Ramos (cell line): Measurements from ENCODE around the gene DHX8.

Experiments
- in situ Hi-C: fragments of 300-500 bp; cut with MboI; formaldehyde crosslinking; loops from one replicate; pipeline ENCODE4 v1.14.3; 2022; ENCODE audit warnings: low sequenced_read_pairs; ENCODE audit not compliant: unreplicated experiment

Gene DHX8

GRCh38 chr17:43568506-43569082 is 84.8 kb downstream of the DHX8 start:
- in situ Hi-C loops, result no loop called here

GRCh38 chr17:43570518-43570928 is 86.7 kb downstream of the DHX8 start:
- in situ Hi-C loops, result loop anchor here (5.0 kb wide), 1 partner anchor 192 kb away; no protein-coding TSS in a partner anchor

GRCh38 chr17:43572368-43572980 is 88.7 kb downstream of the DHX8 start:
- in situ Hi-C loops, result loop anchor here (5.0 kb wide), 1 partner anchor 190 kb away; no protein-coding TSS in a partner anchor

GRCh38 chr17:43573579-43574321 is 90.0 kb downstream of the DHX8 start:
- in situ Hi-C loops, result loop anchor here (5.0 kb wide), 1 partner anchor 189 kb away; no protein-coding TSS in a partner anchor

- in situ Hi-C loops, result loop anchor here (5.0 kb wide), 1 partner anchor 188 kb away; no protein-coding TSS in a partner anchor
Measured at GRCh38 chr17:43574348-43574747, 90.6 kb downstream of the DHX8 start.

- in situ Hi-C loops, result loop anchor here (5.0 kb wide), 2 partner anchors 97 to 187 kb away; no protein-coding TSS in a partner anchor
Measured at GRCh38 chr17:43574896-43575525, 91.2 kb downstream of the DHX8 start.
